NCI-H2081 (cell line): Measurements from ENCODE around the gene ZBTB4.

Experiments
- DNase-seq, 2 experiments: peaks; one replicate each; lab custom pipeline; 2025; lab: John Stamatoyannopoulos, UW

The ZBTB4 gene

GRCh38 chr17:7419819-7420610 lies 59.4 kb downstream of the ZBTB4 start, which contains the start of gene SPEM1:
Gene SPEM1, plus strand, starts transcription at chr17:7420324. Its CDS starts 61 bp downstream, at chr17:7420385.
- DNase-seq: no peak

- DNase-seq: no peak
Observed at GRCh38 chr17:7418472-7419152, 60.8 kb downstream of the ZBTB4 start.

- no peak for DNase-seq
Observed at GRCh38 chr17:7417056-7417655, 62.3 kb downstream of the ZBTB4 start.

GRCh38 chr17:7416323-7416722 lies 63.1 kb downstream of the ZBTB4 start:
- DNase-seq: no peak

- DNase-seq: no peak
Observed at GRCh38 chr17:7415784-7416183, 63.6 kb downstream of the ZBTB4 start.

GRCh38 chr17:7414837-7415236 lies 64.6 kb downstream of the ZBTB4 start:
- no peak for DNase-seq

GRCh38 chr17:7413346-7413985 lies 66.0 kb downstream of the ZBTB4 start:
- DNase-seq: no peak

- DNase-seq: no peak
Observed at GRCh38 chr17:7411427-7411750, 68.0 kb downstream of the ZBTB4 start.

GRCh38 chr17:7410634-7411426 lies 68.6 kb downstream of the ZBTB4 start:
- DNase-seq: no peak

- DNase-seq: no peak
Observed at GRCh38 chr17:7409716-7410115, 69.7 kb downstream of the ZBTB4 start.
